Activated T-helper 17 cell treated with anti-CD3 and anti-CD28 coated beads, Interleukin-2, amount 50 U/mL, for 72 hours (primary cell): ENCODE data around the gene PLCD3. TPM values are rescaled to one million over a fixed set of nuclear protein-coding genes. Genes with fewer than 3 reads are reported as not detected.

Experiments
- ATAC-seq: fragments of 150-1000 bp; cut with Tn5 transposase; replicated peaks from 2 replicates; pipeline ENCODE4 v1.10.0; 2021; ENCODE audit warnings: mild to moderate bottlenecking, moderate library complexity
- H3K27ac Mint-ChIP-seq: one replicate; pipeline ENCODE4 v1.8.0; 2022; ENCODE audit warnings: mixed read lengths
- H3K27me3 Mint-ChIP-seq: one replicate; pipeline ENCODE4 v1.8.0; 2022; ENCODE audit warnings: mixed read lengths
- H3K36me3 Mint-ChIP-seq: one replicate; pipeline ENCODE4 v1.8.0; 2022; ENCODE audit warnings: low read depth, mild to moderate bottlenecking, mixed read lengths
- H3K4me1 Mint-ChIP-seq: one replicate; pipeline ENCODE4 v1.8.0; 2022; ENCODE audit warnings: mixed read lengths
- H3K4me3 Mint-ChIP-seq: one replicate; pipeline ENCODE4 v1.8.0; 2022; ENCODE audit warnings: mild to moderate bottlenecking, mixed read lengths
- H3K9me3 Mint-ChIP-seq: one replicate; pipeline ENCODE4 v1.8.0; 2022; ENCODE audit warnings: mixed read lengths
- total RNA-seq, 2 donors: library from RNA; stranded (reverse); gene quantifications; one replicate each; pipeline ENCODE4 v1.2.3, GENCODE V29; 2022

PLCD3 gene
- total RNA-seq, 2 donors from 2014 or later, result 3.1 to 6.5 TPM

GRCh38 chr17:45108595-45109521, 23.5 kb downstream of the PLCD3 start:
- Mint-ChIP-seq H3K27me3 (no peaks in the 10 kb centered on the region), H3K36me3 (peaks cover 41% of the 10 kb centered on the region), H3K9me3 (no peaks in the 10 kb centered on the region), H3K4me1 (no peaks in the 10 kb centered on the region), H3K4me3 (no peak overlapping the region), H3K27ac (peak overlapping the region; percentile 59)
- ATAC-seq, result no peak

DNA sequence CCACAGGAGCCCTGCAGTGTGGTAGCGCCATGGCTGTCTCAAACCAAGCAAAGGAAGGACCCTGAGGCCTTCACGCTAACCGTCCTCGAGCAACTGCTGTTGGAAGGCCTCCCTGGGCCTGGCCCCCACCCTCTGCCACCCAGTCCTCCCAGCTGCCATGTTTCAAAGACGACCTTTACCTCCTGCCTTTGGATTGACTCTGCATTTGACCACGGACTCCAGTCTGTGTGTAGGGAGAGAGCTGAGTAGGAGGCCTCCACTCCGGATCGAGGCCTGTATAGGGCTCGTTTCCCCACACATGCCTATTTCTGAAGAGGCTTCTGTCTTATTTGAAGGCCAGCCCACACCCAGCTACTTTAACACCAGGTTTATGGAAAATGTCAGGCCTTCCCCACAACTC, 24.3 kb downstream of the PLCD3 start:
- peak overlapping the region; percentile 59 for H3K27ac Mint-ChIP-seq
- H3K4me3 Mint-ChIP-seq, result no peak overlapping the region
- peaks cover 49% of the 10 kb centered on the region for H3K36me3 Mint-ChIP-seq
- no peaks in the 10 kb centered on the region for H3K27me3 Mint-ChIP-seq
- H3K4me1 Mint-ChIP-seq, result no peaks in the 10 kb centered on the region
- no peaks in the 10 kb centered on the region for H3K9me3 Mint-ChIP-seq
- no peak for ATAC-seq

- no peak overlapping the region for H3K4me3 Mint-ChIP-seq
- peaks cover 55% of the 10 kb centered on the region for H3K36me3 Mint-ChIP-seq
- no peaks in the 10 kb centered on the region for H3K27me3 Mint-ChIP-seq
- H3K4me1 Mint-ChIP-seq, result no peaks in the 10 kb centered on the region
- no peaks in the 10 kb centered on the region for H3K9me3 Mint-ChIP-seq
- H3K27ac Mint-ChIP-seq, result no peak overlapping the region
- no peak for ATAC-seq
Observed at GRCh38 chr17:45107293-45108010, 24.9 kb downstream of the PLCD3 start.

DNA sequence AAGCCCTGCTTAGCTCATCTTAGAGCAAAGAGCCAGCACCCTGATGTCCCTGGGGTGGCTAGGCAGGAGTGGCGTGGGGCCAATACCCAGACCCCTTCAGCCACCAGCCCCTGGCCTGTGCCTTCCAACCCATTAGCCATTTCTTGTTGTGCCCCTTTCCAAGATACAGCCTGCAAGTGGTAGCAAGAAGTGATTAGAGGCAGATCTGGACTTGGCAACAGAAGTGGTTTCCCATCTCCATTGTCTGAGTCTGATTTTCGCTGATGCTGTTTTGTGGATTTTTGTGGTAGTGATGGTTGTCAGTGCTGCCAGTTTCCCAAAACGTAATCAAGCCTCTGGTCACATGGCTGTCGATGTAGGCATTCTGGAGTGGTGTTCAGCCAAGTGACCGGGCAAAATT, 25.7 kb downstream of the PLCD3 start:
- Mint-ChIP-seq H3K4me3 (no peak overlapping the region), H3K36me3 (peaks cover 64% of the 10 kb centered on the region), H3K27me3 (no peaks in the 10 kb centered on the region), H3K9me3 (no peaks in the 10 kb centered on the region), H3K27ac (no peak overlapping the region), H3K4me1 (no peaks in the 10 kb centered on the region)
- no peak for ATAC-seq

GRCh38 chr17:45106096-45106495, 26.2 kb downstream of the PLCD3 start:
- no peak for ATAC-seq
- Mint-ChIP-seq H3K4me1 (no peaks in the 10 kb centered on the region), H3K36me3 (peaks cover 66% of the 10 kb centered on the region), H3K4me3 (no peak overlapping the region), H3K27ac (no peak overlapping the region), H3K27me3 (no peaks in the 10 kb centered on the region), H3K9me3 (no peaks in the 10 kb centered on the region)

GRCh38 chr17:45104907-45105624, 27.2 kb downstream of the PLCD3 start:
- Mint-ChIP-seq H3K9me3 (no peaks in the 10 kb centered on the region), H3K4me3 (no peak overlapping the region), H3K27me3 (no peaks in the 10 kb centered on the region), H3K36me3 (peaks cover 67% of the 10 kb centered on the region), H3K27ac (no peak overlapping the region), H3K4me1 (no peaks in the 10 kb centered on the region)
- ATAC-seq, result no peak

DNA sequence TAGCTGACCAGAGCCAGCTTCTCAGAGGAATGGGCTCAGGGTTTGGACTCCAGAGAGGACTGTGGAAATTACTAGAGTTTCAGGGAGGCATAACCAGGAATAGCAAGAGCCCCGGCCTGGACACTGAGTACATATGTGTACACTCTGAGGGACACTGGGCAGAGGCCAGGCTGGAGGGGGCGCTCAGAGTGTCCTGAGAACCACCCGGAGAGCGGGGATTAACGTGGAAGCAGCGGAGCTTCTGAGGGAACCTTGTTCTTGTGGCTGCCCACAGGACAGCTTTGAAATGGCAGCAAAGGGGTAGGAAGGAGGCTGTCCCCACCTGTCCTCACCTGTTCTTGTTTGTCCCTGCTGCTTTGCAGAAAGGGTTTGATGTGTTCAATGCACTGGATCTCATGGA, 27.8 kb downstream of the PLCD3 start:
- Mint-ChIP-seq H3K27ac (no peak overlapping the region), H3K36me3 (peaks cover 72% of the 10 kb centered on the region)
- ATAC-seq, result no peak

GRCh38 chr17:45104029-45104428, 28.3 kb downstream of the PLCD3 start:
- H3K4me3 Mint-ChIP-seq, result no peak overlapping the region
- no peak for ATAC-seq
- no peaks in the 10 kb centered on the region for H3K27me3 Mint-ChIP-seq
- no peaks in the 10 kb centered on the region for H3K4me1 Mint-ChIP-seq
- no peaks in the 10 kb centered on the region for H3K9me3 Mint-ChIP-seq
- peaks cover 77% of the 10 kb centered on the region for H3K36me3 Mint-ChIP-seq
- H3K27ac Mint-ChIP-seq, result no peak overlapping the region

More for the DNA sequence above, 27.8 kb downstream of the PLCD3 start:
- Mint-ChIP-seq H3K4me3 (no peak overlapping the region), H3K9me3 (no peaks in the 10 kb centered on the region), H3K27me3 (no peaks in the 10 kb centered on the region), H3K4me1 (no peaks in the 10 kb centered on the region)

DNA sequence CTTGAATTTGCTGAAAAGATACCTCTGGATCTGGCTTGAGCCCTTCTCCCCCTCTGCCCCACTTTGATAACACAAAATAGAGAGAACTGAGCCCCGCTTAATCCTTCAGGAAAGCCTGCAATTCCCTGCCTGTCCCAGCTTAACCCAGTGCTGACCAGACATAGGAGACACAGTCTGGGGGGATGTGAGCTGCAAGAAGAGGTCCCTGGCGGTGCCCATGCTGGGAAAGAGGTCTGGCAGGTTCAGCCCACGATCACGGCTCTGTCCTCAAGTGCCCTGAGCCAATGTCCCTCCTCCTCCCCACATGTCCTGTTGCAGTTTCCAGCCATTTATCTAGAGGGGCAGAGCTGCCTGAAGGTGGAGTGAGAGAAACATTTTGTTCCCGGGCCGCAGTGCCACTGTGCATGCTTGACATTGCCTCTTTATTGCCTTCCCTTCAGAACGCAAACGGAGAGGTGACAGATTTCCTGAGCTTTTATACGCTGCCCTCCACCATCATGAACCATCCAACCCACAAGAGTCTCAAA, 29.0 kb downstream of the PLCD3 start:
- Mint-ChIP-seq H3K27ac (no peak overlapping the region), H3K4me3 (no peak overlapping the region), H3K27me3 (no peaks in the 10 kb centered on the region), H3K9me3 (no peaks in the 10 kb centered on the region), H3K4me1 (peaks cover 3% of the 10 kb centered on the region), H3K36me3 (peaks cover 84% of the 10 kb centered on the region)
- no peak for ATAC-seq

- Mint-ChIP-seq H3K27ac (no peak overlapping the region), H3K4me3 (no peak overlapping the region), H3K27me3 (no peaks in the 10 kb centered on the region), H3K9me3 (no peaks in the 10 kb centered on the region), H3K4me1 (peaks cover 3% of the 10 kb centered on the region), H3K36me3 (peaks cover 84% of the 10 kb centered on the region)
- ATAC-seq, result no peak
Observed at GRCh38 chr17:45102856-45103255, 29.5 kb downstream of the PLCD3 start.

- Mint-ChIP-seq H3K27ac (peak overlapping the region; percentile 46), H3K4me3 (no peak overlapping the region), H3K9me3 (no peaks in the 10 kb centered on the region), H3K4me1 (peaks cover 3% of the 10 kb centered on the region), H3K27me3 (no peaks in the 10 kb centered on the region), H3K36me3 (peaks cover 88% of the 10 kb centered on the region)
- ATAC-seq, result no peak
Observed at GRCh38 chr17:45101883-45102811, 30.2 kb downstream of the PLCD3 start.

DNA sequence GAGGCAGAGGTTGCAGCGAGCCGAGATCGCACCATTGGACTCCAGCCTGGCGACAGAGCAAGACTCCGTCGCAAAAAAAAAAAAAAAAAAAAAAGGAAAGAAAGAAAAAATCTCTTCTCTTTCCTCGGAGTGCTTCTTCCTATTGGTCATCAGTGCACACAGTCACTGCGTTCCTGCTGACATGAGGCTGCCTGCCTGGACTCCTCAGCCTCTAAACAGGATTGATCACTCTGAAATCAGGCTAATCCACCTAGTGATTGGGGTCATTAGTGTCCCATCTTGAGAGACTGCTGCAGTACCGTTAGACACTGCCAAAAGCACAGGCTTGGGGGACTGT, 30.8 kb downstream of the PLCD3 start:
- Mint-ChIP-seq H3K27ac (no peak overlapping the region), H3K27me3 (no peaks in the 10 kb centered on the region), H3K36me3 (peaks cover 88% of the 10 kb centered on the region), H3K4me1 (peaks cover 3% of the 10 kb centered on the region), H3K9me3 (no peaks in the 10 kb centered on the region), H3K4me3 (no peak overlapping the region)
- ATAC-seq, result no peak

- no peaks in the 10 kb centered on the region for H3K9me3 Mint-ChIP-seq
- no peaks in the 10 kb centered on the region for H3K27me3 Mint-ChIP-seq
- ATAC-seq, result peak; percentile 94
- no peak overlapping the region for H3K27ac Mint-ChIP-seq
- peaks cover 87% of the 10 kb centered on the region for H3K36me3 Mint-ChIP-seq
- H3K4me3 Mint-ChIP-seq, result no peak overlapping the region
- H3K4me1 Mint-ChIP-seq, result peaks cover 3% of the 10 kb centered on the region
Observed at GRCh38 chr17:45098869-45099616, 33.3 kb downstream of the PLCD3 start.
